Measurements from ENCODE around the gene PRPSAP1.
A peak's percentile ranks its signal among the peaks of the same experiment; 100 is the strongest.

PRPSAP1 gene

GRCh38 chr17:76278952-76279741, 74.6 kb downstream of the PRPSAP1 start (continued):
- TF ChIP-seq ZSCAN18 (tag by site-specific recombination; IDR thresholded peaks at IDR 0.05) (no peak), ZNF776 (tag by site-specific recombination; IDR thresholded peaks at IDR 0.05; ENCODE audit: borderline replicate concordance) (no peak), ZNF37A (tag by site-specific recombination; IDR thresholded peaks at IDR 0.05) (no peak), ZNF544 (tag by site-specific recombination; IDR thresholded peaks at IDR 0.05) (no peak), ZNF391 (tag by site-specific recombination; IDR thresholded peaks at IDR 0.05; ENCODE audit: borderline replicate concordance, low read depth) (no peak), KLF7 (tag by site-specific recombination; IDR thresholded peaks at IDR 0.05; ENCODE audit: borderline replicate concordance) (no peak), ZSCAN16 (tag by site-specific recombination; IDR thresholded peaks at IDR 0.05) (no peak), SCRT1 (tag by site-specific recombination; IDR thresholded peaks at IDR 0.05; ENCODE audit: borderline replicate concordance) (peak; percentile 48), ZNF138 (tag by site-specific recombination; IDR thresholded peaks at IDR 0.05; ENCODE audit: borderline replicate concordance) (no peak), ZNF777 (tag by site-specific recombination; IDR thresholded peaks at IDR 0.05; ENCODE audit: borderline replicate concordance) (no peak), ZNF48 (tag by site-specific recombination; IDR thresholded peaks at IDR 0.05) (no peak), ZNF585B (tag by site-specific recombination; IDR thresholded peaks at IDR 0.05) (no peak), ZNF791 (tag by site-specific recombination; IDR thresholded peaks at IDR 0.05) (no peak), ZNF654 (tag by site-specific recombination; IDR thresholded peaks at IDR 0.05; ENCODE audit: low read depth) (peak; percentile 86), ZNF155 (tag by site-specific recombination; IDR thresholded peaks at IDR 0.05) (no peak), REST (tag by site-specific recombination; IDR thresholded peaks at IDR 0.05) (peak; percentile 79), KLF16 (tag by site-specific recombination; IDR thresholded peaks at IDR 0.05) (no peak), ZNF266 (tag by site-specific recombination; IDR thresholded peaks at IDR 0.05; ENCODE audit: low read depth) (no peak), ZBTB8A (tag by site-specific recombination; IDR thresholded peaks at IDR 0.05) (no peak), BCL11A (tag by site-specific recombination; IDR thresholded peaks at IDR 0.05; ENCODE audit: low read depth) (no peak), ZSCAN23 (tag by site-specific recombination; IDR thresholded peaks at IDR 0.05) (no peak), ZNF768 (tag by site-specific recombination; IDR thresholded peaks at IDR 0.05) (no peak), ZNF518A (tag by site-specific recombination; conservative IDR thresholded peaks at IDR 0.05; ENCODE audit: low read depth) (no peak), ZNF76 (tag by site-specific recombination; IDR thresholded peaks at IDR 0.05; ENCODE audit: borderline replicate concordance, low read depth) (peak; percentile 82; the same call in 1 of the 2 replicates), FEZF1 (tag by site-specific recombination; IDR thresholded peaks at IDR 0.05) (no peak), ZBTB17 (tag by site-specific recombination; IDR thresholded peaks at IDR 0.05) (peak; percentile 67), ZNF501 (tag by site-specific recombination; IDR thresholded peaks at IDR 0.05) (no peak), ZNF645 (tag by site-specific recombination; IDR thresholded peaks at IDR 0.05) (no peak), ZNF423 (tag by site-specific recombination; IDR thresholded peaks at IDR 0.05) (peak; percentile 71; the same call in 1 of the 2 replicates)

All from HEK293 (cell line).